Measurements from ENCODE around the gene PSMA6.

DNA sequence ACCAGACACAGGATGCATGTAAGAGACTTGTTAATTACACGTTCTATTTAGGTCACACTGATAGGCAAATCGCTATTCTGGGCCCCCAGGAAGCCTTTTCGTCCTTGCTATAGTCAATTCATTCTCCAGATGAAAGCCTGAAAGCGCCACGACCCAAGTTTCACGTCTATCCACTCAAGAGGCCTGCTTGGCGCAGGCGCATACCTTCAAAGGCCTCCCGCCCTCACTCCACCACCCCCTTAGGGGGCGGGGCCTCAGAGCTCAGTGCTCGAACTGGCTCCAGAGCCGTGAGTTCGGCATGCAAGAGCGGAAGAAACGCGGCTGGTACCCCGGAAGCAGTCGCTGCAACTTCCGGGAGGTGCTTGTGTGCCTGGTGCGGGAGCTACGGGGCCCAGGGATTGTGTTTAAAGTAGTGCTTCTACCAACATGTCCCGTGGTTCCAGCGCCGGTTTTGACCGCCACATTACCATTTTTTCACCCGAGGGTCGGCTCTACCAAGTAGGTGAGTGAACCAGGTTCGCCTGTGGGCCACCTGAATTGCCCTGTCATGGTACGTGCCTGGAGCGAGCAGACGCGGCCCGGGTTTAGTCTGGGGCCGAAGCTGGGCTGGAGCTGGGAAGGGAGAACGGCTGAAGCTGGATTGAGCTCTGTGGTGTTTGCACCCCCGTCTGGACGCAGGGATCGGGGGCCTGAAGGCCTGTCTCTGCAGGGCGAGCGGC lies at the start of gene PSMA6:
- TF ChIP-seq, protein P1, sequence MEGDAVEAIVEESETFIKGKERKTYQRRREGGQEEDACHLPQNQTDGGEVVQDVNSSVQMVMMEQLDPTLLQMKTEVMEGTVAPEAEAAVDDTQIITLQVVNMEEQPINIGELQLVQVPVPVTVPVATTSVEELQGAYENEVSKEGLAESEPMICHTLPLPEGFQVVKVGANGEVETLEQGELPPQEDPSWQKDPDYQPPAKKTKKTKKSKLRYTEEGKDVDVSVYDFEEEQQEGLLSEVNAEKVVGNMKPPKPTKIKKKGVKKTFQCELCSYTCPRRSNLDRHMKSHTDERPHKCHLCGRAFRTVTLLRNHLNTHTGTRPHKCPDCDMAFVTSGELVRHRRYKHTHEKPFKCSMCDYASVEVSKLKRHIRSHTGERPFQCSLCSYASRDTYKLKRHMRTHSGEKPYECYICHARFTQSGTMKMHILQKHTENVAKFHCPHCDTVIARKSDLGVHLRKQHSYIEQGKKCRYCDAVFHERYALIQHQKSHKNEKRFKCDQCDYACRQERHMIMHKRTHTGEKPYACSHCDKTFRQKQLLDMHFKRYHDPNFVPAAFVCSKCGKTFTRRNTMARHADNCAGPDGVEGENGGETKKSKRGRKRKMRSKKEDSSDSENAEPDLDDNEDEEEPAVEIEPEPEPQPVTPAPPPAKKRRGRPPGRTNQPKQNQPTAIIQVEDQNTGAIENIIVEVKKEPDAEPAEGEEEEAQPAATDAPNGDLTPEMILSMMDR (optimal IDR thresholded peaks at IDR 0.05 in 1 of 3, IDR thresholded peaks at IDR 0.05 in 1 of 3, conservative IDR thresholded peaks at IDR 0.05 in 1 of 3; ENCODE audit: extremely low read depth in 1 of 3, insufficient read depth in 2 of 3, low read length in 3 of 3) = no peak
- no peak for TF ChIP-seq EZH2 (IDR thresholded peaks at IDR 0.05; ENCODE audit: low read length)
